ENCODE data around the gene CDH13. TPM values are rescaled to one million over a fixed set of nuclear protein-coding genes. Genes with fewer than 3 reads are reported as not detected.

CDH13 gene
- total RNA-seq, 1 experiment from 2014 or later: 2.1 TPM

DNA sequence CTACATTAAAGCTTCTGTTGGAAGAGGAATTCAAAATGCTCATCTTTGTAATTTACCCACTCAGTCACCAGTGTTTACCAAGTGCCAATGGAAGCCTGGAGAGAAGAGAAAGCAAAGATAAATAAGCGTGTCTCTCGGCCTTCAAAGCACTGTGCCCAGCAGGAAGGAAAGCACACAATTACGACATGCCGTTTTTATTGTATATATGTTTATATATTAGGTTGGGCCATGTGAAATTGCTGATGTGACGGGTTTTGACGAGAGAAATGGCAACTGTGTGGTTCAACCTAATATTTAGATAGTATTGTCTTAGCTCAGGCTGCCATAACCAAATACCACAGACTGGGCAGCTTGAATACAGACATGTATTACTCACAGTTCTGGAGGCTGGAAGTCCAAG is 1101.7 kb downstream of the CDH13 start:
- intact Hi-C loops (cut with micrococcal nuclease; ENCODE audit: unreplicated experiment): no loop called here
- TF ChIP-seq, protein P1, sequence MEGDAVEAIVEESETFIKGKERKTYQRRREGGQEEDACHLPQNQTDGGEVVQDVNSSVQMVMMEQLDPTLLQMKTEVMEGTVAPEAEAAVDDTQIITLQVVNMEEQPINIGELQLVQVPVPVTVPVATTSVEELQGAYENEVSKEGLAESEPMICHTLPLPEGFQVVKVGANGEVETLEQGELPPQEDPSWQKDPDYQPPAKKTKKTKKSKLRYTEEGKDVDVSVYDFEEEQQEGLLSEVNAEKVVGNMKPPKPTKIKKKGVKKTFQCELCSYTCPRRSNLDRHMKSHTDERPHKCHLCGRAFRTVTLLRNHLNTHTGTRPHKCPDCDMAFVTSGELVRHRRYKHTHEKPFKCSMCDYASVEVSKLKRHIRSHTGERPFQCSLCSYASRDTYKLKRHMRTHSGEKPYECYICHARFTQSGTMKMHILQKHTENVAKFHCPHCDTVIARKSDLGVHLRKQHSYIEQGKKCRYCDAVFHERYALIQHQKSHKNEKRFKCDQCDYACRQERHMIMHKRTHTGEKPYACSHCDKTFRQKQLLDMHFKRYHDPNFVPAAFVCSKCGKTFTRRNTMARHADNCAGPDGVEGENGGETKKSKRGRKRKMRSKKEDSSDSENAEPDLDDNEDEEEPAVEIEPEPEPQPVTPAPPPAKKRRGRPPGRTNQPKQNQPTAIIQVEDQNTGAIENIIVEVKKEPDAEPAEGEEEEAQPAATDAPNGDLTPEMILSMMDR (conservative IDR thresholded peaks at IDR 0.05; ENCODE audit: low read depth, low read length): no peak
- no peak for TF ChIP-seq EZH2 (IDR thresholded peaks at IDR 0.05; ENCODE audit: borderline replicate concordance, low read depth, low read length, poor library complexity, severe bottlenecking)
- POLR2A ChIA-PET (ENCODE audit: low non-redundant PET): no interaction called here
- Histone ChIP-seq H3K36me3 (ENCODE audit: insufficient read depth, low read length, poor library complexity, severe bottlenecking) (no peaks in the 10 kb centered on the region), H3K27me3 (replicated peaks; ENCODE audit: insufficient read depth, low read depth, low read length, poor library complexity) (peaks cover 4% of the 10 kb centered on the region), H3K4me3 (ENCODE audit: low read depth, low read length, poor library complexity, severe bottlenecking) (no peak overlapping the region), H3K27ac (ENCODE audit: low read depth, low read length, poor library complexity, severe bottlenecking) (no peak overlapping the region), H3K4me1 (ENCODE audit: insufficient read depth, low read length, poor library complexity, severe bottlenecking) (no peaks in the 10 kb centered on the region), H3K9me3 (ENCODE audit: low read depth, low read length, poor library complexity, severe bottlenecking) (no peaks in the 10 kb centered on the region)
- DNase-seq (ENCODE audit: low spot score): no peak
- CTCF ChIA-PET: no interaction called here
- BruUV-seq (replicated peaks): no TSS peak

DNA sequence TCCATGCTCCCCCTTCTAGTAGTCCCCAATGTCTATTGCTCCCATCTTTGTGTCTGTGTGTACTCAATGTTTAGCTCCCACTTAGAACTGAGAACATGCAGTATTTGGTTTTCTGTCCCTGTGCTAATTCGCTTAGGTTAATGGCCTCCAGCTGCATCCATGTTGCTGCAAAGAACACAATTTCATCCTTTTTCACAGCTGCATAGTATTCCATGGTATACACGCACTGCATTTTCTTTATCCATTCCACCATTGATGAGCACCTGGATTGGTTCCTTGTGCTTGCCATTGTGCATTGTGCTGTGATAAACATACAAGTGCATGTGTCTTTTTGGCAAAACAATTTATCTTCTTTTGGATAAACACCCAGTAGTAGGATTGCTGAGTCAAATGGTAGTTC is 1104.0 kb downstream of the CDH13 start:
- no peaks in the 10 kb centered on the region for H3K36me3 ChIP-seq (ENCODE audit: insufficient read depth, low read length, poor library complexity, severe bottlenecking)
- no TSS peak for BruUV-seq (replicated peaks)

DNA sequence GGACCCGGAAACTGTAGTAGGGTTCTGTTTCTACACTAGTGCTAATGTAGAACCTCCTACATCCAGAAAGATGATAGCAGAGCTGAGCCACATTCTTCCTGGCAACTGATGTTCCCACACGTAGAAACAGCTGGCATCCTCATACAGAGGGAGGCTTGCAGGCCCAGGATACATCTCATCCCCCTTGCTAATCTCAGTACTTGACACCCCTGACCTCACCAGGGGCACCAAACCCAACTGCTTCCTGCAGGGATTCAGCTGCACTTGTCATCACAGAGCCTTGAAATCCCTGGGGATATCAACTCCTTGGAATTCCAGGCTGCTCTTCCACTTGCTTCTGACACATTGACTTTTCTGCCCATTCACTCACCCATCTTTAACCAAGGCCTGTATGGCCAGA is 1105.8 kb downstream of the CDH13 start:
- Histone ChIP-seq H3K4me3 (ENCODE audit: low read depth, low read length, poor library complexity, severe bottlenecking) (no peak overlapping the region), H3K36me3 (ENCODE audit: insufficient read depth, low read length, poor library complexity, severe bottlenecking) (no peaks in the 10 kb centered on the region), H3K27ac (ENCODE audit: low read depth, low read length, poor library complexity, severe bottlenecking) (no peak overlapping the region), H3K27me3 (replicated peaks; ENCODE audit: insufficient read depth, low read depth, low read length, poor library complexity) (peaks cover 7% of the 10 kb centered on the region), H3K4me1 (ENCODE audit: insufficient read depth, low read length, poor library complexity, severe bottlenecking) (no peaks in the 10 kb centered on the region), H3K9me3 (ENCODE audit: low read depth, low read length, poor library complexity, severe bottlenecking) (no peaks in the 10 kb centered on the region)
- POLR2A ChIA-PET (ENCODE audit: low non-redundant PET): no interaction called here
- CTCF ChIA-PET: no interaction called here
- intact Hi-C loops (cut with micrococcal nuclease; ENCODE audit: unreplicated experiment): no loop called here
- BruUV-seq (replicated peaks): no TSS peak
- no peak for DNase-seq (ENCODE audit: low spot score)
- TF ChIP-seq, protein P1 (conservative IDR thresholded peaks at IDR 0.05; ENCODE audit: low read depth, low read length): no peak
- no peak for TF ChIP-seq EZH2 (IDR thresholded peaks at IDR 0.05; ENCODE audit: borderline replicate concordance, low read depth, low read length, poor library complexity, severe bottlenecking)

More for the DNA sequence above, 1104.0 kb downstream of the CDH13 start:
- Histone ChIP-seq H3K27ac (ENCODE audit: low read depth, low read length, poor library complexity, severe bottlenecking) (no peak overlapping the region), H3K9me3 (ENCODE audit: low read depth, low read length, poor library complexity, severe bottlenecking) (no peaks in the 10 kb centered on the region), H3K4me3 (ENCODE audit: low read depth, low read length, poor library complexity, severe bottlenecking) (no peak overlapping the region), H3K4me1 (ENCODE audit: insufficient read depth, low read length, poor library complexity, severe bottlenecking) (no peaks in the 10 kb centered on the region), H3K27me3 (replicated peaks; ENCODE audit: insufficient read depth, low read depth, low read length, poor library complexity) (peaks cover 7% of the 10 kb centered on the region)
- CTCF ChIA-PET: no interaction called here
- no peak for DNase-seq (ENCODE audit: low spot score)
- intact Hi-C loops (cut with micrococcal nuclease; ENCODE audit: unreplicated experiment): no loop called here
- TF ChIP-seq EZH2 (IDR thresholded peaks at IDR 0.05; ENCODE audit: borderline replicate concordance, low read depth, low read length, poor library complexity, severe bottlenecking): no peak
- TF ChIP-seq, protein P1 (conservative IDR thresholded peaks at IDR 0.05; ENCODE audit: low read depth, low read length): no peak
- POLR2A ChIA-PET (ENCODE audit: low non-redundant PET): no interaction called here

Data from A673 (cell line).